Fibroblast of villous mesenchyme (primary cell): ENCODE results near the gene NCK2. TPM values are rescaled to one million over a fixed set of nuclear protein-coding genes. Genes with fewer than 3 reads are reported as not detected.

Experiments used
- DNase-seq: peaks from one replicate; pipeline ENCODE4 v3.0.0-alpha.2; 2010; ENCODE audit warnings: low read depth
- H3K4me3 ChIP-seq: 2 replicates; pipeline ENCODE4 v1.5.1; 2011; ENCODE audit warnings: low read depth, mild to moderate bottlenecking, low read length
- total RNA-seq: library from RNA; depleted of rRNA; stranded (reverse); fragments of >200 nt; gene quantifications from 2 replicates; pipeline ENCODE4 v1.2.3, GENCODE V29; 2012
- TF ChIP-seq, protein P1 (sequence below): IDR thresholded peaks from 2 replicates; pipeline ENCODE4 v1.5.1; 2012; ENCODE audit warnings: low read depth, mild to moderate bottlenecking, low read length; ENCODE audit not compliant: insufficient read depth

NCK2 gene
- total RNA-seq, 1 donor = 22.5 TPM

DNA sequence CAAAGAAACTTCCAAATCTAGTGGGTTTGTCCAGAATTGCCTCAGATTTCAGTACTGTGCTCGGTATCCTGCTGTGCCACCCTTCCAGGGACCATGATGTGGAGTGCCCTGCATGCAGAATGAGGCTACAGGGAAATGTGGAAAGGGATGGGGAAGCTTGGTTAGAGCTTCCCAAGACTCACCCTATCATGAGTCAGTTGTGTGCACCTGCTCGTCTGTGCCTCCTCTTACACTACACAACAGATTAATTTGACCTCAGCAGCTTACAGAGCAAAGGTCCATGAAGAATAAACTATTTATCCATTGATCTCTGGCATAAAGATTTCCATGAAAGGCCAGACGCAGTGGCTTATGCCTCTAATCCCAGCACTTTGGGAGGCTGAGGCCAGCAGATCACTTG lies 21.3 kb upstream of the NCK2 start:
- TF ChIP-seq, protein P1, sequence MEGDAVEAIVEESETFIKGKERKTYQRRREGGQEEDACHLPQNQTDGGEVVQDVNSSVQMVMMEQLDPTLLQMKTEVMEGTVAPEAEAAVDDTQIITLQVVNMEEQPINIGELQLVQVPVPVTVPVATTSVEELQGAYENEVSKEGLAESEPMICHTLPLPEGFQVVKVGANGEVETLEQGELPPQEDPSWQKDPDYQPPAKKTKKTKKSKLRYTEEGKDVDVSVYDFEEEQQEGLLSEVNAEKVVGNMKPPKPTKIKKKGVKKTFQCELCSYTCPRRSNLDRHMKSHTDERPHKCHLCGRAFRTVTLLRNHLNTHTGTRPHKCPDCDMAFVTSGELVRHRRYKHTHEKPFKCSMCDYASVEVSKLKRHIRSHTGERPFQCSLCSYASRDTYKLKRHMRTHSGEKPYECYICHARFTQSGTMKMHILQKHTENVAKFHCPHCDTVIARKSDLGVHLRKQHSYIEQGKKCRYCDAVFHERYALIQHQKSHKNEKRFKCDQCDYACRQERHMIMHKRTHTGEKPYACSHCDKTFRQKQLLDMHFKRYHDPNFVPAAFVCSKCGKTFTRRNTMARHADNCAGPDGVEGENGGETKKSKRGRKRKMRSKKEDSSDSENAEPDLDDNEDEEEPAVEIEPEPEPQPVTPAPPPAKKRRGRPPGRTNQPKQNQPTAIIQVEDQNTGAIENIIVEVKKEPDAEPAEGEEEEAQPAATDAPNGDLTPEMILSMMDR = no peak
- DNase-seq = no peak
- H3K4me3 ChIP-seq = no peak overlapping the region

DNA sequence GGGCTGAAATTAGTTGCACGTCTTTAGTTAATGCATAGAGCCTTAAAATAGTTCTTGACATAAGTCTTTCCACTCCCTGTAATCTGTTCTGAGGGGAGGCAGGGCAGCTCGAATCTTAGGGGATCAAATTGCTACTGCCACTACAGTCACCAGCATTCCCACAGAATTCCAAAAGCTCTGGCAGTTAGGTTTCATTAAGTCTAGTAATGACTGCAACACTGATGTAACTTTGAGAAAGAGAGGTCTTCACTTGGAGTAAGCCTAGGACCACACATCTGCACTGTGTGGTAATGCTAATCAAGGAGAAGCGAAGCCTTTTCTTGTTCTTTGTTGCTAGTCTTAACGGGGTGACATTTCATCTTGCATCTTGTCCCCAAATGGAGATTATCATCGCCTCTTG lies 19.3 kb upstream of the NCK2 start:
- TF ChIP-seq, protein P1 = no peak
- no peak overlapping the region for H3K4me3 ChIP-seq
- no peak for DNase-seq

DNA sequence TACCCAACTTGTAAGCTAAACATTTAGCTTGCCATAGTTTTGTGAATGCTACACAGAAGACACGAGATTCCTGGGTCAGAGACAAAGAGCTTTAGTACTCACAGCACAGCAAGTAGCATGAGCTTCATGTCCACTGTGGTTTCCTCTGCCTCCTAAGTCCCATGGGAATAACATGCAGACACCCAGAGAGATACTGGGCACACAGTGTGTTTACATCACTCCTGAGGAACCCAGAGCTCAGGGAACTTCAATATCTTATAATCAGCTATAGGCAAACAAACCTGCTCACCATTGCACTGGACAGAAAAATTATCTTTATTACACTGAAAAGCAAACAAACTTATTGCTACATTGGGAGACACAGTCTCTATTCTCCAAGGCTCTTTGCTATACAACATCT lies 14.5 kb upstream of the NCK2 start:
- TF ChIP-seq, protein P1 = no peak
- H3K4me3 ChIP-seq = no peak overlapping the region
- DNase-seq = peak; percentile 14

DNA sequence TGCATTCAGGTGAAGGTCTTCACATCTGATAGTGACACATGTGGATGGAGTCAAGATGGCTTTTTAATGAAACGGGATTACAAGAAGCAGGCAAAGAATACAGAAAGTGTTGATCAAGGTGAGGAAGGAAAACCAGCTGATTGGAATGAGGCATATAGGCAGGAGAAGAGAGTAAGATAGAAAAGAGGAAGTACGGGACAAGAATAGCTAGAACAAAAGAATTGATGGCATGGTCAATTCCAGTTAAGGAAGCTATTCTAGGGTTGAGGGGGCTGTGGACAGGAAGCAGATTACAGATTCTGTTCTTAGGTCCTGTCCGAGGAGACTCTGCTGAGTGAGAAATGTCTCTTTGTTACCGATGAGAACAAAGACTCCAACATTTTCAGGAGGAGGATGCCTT lies 13.2 kb upstream of the NCK2 start:
- no peak overlapping the region for H3K4me3 ChIP-seq
- TF ChIP-seq, protein P1 = no peak
- DNase-seq = no peak

DNA sequence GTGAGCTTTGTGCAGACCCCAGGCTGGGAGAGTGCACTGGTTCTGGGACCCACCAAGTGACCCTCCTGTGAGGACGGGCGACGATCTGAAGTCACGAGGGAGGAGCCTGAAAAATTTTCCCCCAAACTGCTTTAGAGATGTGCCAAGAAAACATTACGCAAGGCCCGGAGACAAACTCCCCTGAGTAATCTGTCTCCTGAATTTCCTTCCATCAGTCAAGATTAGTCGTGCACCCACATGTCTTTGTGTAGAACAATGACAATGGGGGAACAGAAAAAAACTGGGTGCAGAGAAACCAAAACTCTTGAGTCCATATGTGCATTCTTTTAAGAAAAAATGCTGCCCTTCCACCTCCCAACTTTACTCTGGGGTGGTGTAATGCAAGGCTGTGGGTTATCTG lies 12.6 kb upstream of the NCK2 start:
- TF ChIP-seq, protein P1 = no peak
- DNase-seq = no peak
- no peak overlapping the region for H3K4me3 ChIP-seq

DNA sequence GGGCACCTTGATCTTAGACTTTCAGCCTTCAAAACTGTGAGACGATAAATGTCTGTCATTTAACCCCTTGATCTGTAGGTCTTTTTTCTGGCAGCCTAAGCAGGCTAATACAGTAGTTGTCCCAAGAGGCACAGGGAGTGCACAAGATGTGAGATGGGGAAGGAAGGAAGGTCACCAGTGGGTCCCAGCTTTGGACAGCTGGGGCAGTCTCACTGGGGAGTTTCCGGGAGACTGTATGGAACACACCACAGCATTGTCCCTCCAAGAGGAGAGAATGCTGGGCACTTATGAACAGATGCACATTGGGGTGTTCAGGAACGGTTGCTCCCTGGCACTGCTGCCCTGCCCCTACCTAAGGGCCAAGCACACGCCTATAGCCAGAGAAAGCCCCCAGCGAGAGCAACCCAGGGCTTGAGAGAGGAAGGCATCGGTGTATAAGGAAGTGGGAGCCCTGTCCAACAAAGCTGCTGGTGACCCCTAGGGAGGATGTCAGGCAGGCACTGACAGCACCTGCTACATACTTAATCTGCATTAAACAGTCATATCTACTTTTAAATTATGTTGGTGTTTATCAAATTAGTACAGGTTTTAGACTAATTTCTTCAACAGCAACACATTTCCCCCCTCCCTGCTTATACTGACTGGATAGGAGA lies 11.6 kb upstream of the NCK2 start:
- DNase-seq = no peak
- H3K4me3 ChIP-seq = no peak overlapping the region
- TF ChIP-seq, protein P1 = no peak

DNA sequence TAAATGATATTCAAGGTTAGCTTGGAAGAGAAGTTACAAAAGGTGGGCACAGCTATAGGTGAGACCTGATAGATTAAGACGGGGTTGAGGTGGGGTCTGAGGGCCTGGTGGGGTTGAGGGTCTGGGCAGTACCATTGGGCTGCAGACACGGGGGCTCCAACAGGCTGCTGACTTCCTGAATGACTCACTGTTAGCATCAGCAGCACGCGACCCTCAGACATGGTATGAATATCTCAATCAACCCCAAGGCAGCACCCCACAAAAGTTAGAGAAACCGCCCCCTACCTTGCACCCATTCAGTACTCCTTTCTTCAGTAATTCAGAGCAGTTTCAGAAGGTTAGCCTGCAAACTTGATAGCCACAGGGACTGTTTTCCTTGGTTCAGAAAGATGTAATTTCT lies 10.8 kb upstream of the NCK2 start:
- TF ChIP-seq, protein P1 = no peak
- no peak overlapping the region for H3K4me3 ChIP-seq

More for the DNA sequence above, 10.8 kb upstream of the NCK2 start:
- DNase-seq = no peak
